GM18868 (cell line): Measurements from ENCODE around the gene USP35.
"Not testable (repeated sequence)": the region's sequence is repeated elsewhere in the genome, so short reads cannot be mapped to it uniquely, and the experiment has no call there.

Experiments used
- ATAC-seq: cut with Tn5 transposase; IDR thresholded peaks from one replicate; pipeline ENCODE4 v1.9.1; 2021; ENCODE audit warnings: mild to moderate bottlenecking, moderate library complexity; ENCODE audit not compliant: unreplicated experiment

Gene USP35

DNA sequence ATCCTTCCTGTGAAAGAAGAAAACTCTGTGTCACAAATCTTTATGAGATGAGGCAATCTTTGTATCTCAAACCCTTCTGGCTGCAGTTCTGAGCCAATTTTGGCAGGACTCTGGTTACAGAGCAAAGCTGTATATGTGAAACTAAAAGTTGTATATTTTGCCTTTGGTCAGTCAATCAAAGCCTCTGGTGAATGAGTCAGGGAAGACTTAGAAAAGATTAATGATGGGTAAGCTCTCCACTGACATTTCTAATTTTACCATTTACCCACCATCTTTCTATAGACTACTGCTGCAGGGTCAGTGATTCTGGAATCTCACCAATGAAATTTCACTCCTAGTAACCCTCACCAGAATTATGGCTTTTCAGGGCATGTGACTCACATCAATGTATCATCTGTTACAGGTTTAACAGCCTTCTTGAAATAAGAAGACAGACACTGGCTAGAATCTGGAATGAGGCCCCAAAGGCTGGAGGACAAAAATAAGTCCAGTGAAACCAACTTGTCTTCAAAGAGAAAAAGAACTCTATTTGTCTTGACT lies 43.3 kb downstream of the USP35 start:
- no peak for ATAC-seq

DNA sequence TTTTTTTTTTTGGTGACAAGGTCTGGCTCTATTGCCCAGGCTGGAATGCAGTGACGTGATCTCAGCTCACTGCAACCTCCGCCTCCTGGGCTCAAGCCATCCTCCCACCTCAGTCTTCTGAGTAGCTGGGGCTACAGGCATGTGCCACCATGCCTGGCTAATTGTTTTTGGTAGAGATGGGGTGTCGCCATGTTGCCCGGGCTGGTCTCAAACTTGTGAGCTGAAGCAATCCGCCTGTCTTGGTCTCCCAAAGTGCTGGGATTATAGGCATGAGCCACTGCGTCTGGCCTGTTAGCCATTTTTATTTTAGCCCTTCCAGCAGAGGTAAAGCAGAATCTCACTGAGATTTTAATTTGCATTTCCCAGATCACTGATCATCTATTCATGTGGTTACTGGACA lies 44.3 kb downstream of the USP35 start:
- ATAC-seq = not testable (repeated sequence)

DNA sequence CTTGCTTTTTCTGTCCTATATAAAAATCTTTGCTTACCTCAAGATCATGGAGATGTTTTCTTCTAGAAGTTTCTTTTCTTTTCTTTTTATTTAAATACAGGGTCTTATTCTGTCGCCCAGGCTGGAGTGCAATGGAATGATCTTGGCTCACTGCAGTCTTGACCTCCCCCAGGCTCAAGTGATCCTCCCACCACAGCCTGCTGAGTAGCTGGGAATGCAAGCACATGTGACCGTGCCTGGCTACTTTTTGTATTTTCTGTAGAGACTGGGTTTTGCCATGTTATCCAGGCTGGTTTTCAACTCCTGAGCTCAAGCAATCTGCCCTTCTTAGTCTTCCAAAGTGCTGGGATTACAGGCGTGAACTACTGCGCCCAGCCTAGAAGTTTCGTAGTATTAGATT lies 45.3 kb downstream of the USP35 start:
- no peak for ATAC-seq

DNA sequence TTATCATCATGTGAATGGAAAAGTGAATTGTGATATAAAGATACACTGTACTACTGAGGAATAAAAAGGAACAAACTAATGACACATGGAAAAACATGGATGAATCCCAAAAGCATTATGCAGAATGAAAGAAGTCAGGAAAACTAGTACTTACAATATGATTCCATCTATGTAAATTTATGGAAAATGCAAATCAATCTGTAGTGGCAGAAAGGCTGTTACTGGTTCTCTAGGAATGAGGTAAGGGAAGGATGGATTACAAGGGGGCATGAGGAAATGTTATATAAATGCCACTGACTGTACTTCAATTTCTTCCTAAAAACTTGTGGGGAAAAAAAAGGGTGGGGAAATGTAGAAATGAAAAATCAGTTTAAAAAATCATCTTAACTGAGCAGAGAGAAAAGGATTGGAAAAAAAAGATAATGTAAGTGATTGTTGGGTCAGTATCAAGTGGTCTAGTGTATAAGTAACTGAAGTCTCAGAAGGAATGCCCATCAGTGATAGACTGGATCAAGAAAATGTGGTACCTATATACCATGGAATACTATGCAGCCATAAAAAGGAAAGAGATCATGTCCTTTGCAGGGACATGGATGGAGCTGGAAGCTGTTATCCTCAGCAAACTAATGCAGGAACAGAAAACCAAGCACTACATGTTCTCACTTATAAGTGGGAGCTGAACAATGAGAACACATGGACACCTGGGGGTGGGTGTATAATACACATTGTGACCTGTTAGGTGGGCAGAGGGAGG lies 48.8 kb downstream of the USP35 start:
- ATAC-seq = no peak

DNA sequence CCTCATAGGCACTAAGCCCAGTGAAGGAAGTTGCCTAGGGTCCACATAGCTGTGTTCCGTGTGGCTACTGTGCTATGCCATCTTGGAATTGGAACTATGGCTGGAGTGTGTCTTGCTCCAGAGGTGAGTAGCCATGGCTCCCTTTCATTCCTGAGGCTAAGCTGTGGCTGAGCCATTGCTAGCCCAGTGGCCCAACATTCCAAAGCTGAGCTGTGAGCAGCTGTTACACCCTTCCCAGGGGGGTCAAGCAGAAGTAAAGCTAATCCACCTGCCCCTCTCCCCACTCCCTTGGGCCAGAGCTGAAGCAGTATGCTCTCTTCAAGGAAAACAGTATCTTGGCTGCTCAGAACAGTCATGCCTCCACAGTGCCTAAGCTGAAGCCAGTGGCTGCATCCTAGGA lies 51.1 kb downstream of the USP35 start:
- no peak for ATAC-seq

DNA sequence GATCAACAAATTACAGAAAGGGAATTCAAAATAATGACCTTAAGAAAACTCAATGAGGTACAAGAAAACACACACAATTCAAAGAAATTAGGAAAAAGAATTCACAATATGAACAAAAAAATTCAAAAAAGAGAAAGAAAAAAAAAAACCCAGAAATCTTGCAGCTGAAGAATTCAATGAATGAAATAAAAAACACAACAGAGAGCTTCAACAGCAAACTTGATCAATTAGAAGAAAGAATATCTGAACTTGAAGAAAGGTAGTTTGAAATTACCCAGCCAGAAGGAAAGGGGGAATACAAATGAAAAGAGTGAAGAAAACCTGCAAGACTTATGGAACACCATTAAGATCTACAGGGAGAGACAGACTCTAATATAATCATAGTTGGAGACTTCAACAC lies 52.8 kb downstream of the USP35 start:
- ATAC-seq = no peak

DNA sequence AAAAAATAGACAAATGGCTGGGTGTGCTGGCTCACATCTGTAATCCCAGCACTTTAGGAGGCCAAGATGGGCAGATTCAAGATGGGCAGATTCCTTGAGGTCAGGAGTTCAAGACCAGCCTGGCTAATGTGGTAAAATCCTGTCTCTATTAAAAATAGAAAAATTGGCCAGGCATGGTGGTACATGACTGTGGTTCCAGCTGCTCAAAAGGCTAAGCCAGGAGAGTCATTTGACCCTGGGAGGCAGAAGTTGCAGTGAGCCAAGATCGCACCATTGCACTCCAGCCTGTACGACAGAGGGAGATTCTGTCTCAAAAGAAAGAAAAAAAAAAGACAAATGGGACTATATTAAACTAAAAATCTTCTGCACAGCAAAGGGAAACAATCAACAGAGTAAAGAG lies 55.4 kb downstream of the USP35 start:
- no peak for ATAC-seq

DNA sequence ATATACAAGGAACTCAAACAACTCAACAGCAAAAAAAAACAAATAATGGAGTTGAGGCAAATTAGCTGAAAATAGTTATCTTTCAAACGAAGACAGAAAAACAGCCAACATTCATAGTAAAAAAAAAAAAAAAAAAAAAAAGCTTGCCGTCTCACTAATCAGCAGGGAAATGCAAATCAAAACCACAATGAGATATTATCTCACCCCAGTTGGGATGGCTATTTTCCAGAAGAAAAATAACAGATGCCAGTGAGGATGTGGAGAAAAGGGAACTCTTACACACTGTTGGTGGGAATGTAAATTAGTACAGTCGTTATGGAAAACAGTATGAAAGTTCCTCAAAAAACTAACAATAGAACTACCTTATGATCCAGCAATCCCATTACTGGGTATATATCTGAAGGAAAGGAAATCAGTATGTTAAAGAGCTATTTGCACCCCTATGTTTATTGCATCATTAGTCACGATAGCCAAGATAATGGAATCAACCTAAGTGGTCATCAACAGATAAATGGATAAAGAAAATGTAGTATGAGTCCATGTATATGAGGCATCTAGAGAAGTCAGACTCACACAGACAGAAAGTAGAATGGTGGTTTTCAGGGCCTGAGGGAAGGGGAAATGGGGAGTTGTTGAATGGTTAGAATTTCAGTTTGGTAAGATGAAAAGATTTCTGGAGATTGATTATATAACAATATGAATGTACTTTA lies 56.0 kb downstream of the USP35 start:
- ATAC-seq = no peak

DNA sequence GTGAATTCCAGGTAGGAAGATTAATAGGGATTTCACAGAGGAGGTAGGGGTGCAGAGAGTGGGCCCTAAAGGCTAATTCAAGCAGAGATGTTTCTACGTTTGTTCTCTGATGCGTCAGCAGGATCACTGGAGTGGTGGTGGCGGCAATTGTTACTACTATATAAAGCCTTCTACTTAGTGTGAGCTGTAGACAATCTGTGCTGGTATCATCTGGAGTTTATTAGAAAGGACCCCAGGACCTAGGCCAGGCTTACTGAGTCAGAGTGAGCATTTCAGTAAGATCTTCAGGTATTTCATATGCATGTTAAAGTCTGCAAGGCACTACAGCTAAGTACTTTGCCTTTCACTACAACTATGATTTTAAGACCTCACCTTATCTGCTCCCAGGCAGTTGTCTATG lies 59.5 kb downstream of the USP35 start:
- ATAC-seq = no peak

DNA sequence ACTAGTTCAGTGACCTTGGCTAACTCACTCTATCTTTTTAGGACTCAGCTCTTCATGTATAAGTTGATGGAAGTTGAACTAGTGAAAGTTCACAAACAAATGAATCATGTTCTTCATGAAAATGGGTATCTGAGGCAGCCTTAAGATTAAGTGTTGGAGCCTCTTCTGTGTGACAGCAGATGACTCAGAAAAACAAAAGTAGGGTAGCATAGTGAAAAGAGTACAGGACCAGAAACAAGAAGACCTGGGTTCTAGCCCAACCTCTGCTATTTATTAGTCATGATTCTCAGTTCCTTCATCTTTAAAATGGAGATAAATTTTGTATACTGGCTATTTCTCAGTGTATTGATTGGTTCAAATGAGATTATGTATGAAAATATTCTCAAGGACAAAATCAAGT lies 60.2 kb downstream of the USP35 start:
- no peak for ATAC-seq

DNA sequence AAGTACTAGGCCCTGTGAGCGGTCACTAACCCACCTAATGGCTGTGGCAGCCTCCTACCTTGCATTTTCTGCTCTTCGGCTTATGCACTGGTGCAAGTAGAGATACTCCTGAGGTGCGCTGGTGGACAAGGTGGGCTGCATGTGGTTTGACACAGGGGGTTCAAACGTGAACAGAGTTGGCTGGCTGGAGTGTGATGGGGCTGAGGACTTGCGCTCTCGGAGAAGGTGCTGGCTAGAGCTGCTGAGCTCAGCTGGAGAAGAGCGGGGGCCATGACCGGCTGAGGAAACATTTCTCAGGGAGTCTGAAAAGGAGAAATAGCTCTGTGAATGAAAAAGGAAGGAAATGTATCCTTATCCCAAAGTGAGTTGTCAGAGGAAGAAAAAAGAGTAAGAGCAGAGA lies 61.4 kb downstream of the USP35 start:
- no peak for ATAC-seq

DNA sequence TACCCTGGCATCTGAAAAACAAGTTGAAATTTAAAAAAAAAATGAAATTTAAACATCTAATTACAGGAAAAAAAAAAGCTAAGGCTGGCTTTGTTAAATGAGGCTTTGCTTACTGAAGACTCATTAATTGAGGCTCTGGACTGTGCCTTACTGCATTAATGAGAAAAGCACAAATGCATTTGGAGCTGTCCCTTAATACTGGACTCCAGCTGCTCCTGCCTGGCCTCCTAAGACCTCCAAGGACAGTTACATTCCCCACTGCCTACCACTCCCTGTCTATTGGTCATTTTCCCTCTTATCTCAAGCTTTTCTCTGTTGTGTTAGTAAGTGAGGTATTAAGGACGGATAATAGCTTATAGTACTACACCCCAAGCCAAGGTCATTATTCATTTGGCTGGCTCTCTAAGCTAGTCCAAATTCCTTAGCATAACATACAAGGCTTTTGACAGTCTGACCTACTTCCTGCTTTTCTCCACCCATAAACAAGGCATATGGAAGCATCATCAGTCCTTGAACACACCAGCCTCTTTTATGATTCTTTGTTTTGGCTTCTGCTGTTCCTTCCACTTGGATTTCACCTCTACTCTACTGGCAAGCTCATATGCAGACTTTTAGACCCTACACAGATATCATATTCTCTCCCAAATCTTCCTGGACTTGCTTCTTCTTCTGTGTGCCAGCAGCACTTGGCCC lies 62.5 kb downstream of the USP35 start:
- ATAC-seq = no peak

DNA sequence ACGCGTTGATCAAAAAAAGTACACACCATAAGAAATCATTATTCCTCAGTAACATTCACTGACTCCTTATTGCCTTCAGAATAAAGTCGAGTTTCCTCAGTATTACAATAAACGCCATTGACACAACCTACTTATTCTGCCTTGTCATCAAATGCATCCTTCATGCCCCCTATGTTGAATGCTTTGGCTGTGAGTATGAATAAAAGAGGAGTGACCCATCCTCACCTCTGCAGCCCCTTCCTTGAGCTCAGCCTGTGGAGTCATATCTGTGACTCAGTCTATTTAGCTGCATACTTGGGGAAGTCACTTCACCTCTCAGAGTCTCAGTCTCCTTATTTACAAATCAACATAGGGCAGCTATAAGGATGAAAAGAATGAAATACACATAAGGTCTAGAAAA lies 65.1 kb downstream of the USP35 start:
- no peak for ATAC-seq

DNA sequence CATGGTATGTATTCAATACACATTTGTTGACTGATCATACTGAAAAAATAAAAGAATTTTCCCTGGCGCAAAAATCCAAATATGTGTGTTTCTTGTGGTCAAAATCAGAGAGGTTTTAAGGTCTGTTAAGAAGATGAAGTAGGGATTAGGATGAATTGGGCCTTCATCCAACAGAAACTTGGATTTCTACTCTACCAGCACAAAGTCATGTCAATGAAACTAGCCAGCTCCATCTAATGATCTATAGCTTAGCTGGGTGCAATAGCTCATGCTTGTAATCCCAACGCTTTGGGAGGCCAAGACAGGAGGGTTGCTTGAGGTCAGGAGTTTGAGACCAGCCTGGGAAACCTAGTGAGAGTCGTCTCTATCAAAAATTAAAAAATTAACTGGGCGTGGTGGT lies 65.5 kb downstream of the USP35 start:
- ATAC-seq = no peak

DNA sequence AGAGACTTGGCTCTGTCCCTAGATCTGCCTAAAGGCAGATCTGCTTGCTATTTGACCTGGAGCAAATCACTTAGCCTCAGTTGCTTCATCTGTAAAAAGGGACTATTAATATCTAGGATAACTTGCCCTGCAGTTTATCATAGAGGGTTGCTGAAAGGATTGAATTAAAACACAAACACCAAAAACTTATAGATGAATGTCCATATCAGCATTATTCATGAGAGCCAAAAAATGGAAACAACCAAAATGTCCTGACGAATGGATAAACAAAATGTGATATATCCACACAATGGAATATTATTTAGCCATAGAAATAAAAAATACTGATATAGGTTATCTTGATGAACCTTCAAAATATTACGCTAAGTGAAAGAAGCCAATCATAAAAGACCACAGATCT lies 67.2 kb downstream of the USP35 start:
- no peak for ATAC-seq

DNA sequence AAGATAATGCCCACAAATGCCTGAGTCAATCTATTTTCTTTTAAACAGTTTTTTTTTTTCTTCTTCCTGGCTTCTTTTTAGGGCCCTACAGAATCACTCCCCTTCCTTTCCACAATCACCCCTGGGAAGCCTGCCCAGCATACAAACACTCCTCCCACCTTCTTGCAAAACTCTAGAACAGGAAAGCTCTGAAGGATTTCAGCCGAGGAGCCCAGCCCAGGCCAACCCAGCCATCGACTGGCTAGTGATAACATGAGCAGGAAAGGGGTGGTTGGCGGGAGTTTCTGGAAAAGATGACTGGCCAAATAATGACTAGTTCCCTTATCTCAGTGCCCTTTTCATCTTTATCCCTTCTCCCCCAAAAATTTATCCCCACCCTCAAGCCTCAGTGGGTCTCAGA lies 68.2 kb downstream of the USP35 start:
- no peak for ATAC-seq

DNA sequence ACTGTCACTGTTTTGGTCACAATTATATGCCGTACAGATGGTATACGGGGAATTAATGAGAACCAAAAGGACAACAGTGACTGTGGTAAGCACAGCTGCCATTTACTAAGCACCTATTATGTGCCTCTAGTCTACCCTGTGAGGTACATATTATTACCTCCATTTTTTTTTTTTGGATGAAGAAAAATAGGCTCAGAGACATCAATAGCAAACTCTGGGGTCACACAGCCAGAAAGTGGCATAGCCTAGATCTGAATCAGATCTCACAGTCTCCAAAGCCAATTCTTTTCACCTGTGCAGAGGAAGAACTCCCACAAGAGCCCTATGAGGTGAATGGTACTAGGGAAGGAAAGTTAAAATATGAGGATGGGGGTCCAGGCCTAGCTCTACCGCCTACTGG lies 68.9 kb downstream of the USP35 start:
- ATAC-seq = no peak

DNA sequence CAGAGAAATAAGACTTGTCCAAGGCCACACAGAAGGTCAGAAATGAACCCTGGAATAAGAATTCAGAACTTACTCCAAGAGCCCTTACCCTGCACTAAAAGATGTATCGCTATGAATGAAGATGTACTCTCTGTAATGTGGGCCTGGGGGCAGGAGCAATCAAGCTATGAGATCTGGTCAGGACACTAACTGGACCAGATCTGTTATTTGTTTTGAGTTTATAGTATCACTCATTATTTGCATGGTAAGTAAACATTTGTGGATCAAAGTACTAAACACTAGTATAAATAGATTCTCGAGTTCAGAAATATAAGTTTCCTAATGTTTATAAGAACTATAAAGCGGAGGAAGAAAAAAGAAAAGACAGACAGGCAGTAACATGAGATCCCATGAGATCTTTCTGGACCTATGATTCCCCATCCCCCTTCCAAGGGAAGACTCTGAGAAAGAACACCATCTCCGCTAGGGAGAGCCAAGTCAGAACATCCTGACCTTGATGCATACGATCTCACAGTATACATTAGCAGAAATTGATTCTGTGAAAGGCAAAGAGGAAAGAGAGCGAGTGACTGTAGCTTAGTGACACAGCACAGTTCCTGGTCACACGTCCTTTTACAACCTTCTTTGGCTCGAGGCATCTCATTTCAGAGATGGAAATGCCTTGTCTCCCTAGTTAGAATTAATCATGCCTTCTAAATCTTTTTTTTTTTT lies 71.2 kb downstream of the USP35 start:
- no peak for ATAC-seq

DNA sequence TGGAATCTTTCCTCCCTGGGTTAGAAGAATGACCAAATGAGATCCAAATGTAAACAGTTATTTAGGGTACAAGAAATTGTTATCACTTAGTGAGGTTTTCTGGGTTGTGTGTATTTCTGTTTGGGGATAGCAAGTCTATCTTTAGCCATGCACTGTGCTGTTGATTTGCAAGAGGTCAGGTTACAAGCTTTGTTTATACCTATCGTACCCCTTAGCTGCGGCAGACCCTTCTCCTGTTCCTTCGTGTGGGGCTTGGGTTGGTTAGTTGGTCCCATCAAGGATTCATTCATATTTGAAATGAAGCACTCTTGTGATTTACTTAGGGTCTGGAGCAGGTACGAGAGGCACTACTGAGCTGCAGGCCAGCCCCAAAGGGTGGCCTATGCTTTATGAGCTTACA lies 72.6 kb downstream of the USP35 start:
- ATAC-seq = no peak

DNA sequence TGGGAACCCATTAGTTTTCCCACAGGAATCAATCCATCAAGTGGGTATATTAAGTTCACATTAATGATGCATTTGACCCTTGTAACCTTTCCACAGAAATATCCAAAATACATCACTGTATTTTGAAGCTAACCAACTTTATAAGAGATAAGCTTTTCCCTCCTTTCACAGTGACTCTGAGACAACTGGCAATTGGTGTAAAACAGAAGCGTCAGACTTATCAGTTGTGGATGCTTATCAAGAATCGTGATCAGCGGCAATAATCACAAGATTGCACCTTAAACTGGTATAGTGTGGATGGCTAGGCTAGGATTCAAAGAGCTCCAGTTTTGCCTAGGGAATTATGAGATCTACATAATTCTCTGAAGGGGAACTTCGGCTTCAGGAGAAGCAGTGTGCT lies 73.1 kb downstream of the USP35 start:
- ATAC-seq = no peak

DNA sequence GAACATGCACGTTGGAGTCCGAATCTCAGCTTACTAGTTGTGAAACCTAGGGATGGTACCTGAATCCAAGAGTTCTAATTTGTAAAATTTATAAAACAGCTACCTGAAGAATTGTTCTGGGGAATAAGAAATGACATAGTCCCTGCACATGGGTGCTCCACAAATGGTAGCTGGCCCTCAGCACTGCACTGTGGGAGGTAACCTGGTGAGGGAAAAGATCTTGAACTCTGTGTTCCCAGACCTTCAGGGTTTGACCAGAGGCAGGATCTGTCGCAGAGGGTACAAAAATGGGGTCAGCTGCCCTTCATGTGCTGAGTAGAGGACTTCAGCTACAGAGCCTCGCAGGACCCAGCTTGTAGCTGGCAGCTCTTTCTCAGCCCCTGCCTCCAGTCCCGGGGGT lies 73.5 kb downstream of the USP35 start:
- ATAC-seq = no peak
